HG03060 (cell line): Measurements from ENCODE around the gene PPM1N.
A peak's percentile ranks its signal among the peaks of the same experiment; 100 is the strongest.

Experiments
- ATAC-seq: cut with Tn5 transposase; IDR thresholded peaks from one replicate; pipeline ENCODE4 v1.9.1; 2021; ENCODE audit warnings: low read depth, moderate number of reproducible peaks; ENCODE audit not compliant: unreplicated experiment

Gene PPM1N

GRCh38 chr19:45469945-45470761, 28.1 kb upstream of the PPM1N start:
- no peak for ATAC-seq

GRCh38 chr19:45470762-45471081, 27.5 kb upstream of the PPM1N start:
- no peak for ATAC-seq

GRCh38 chr19:45471111-45471930, 26.9 kb upstream of the PPM1N start:
- ATAC-seq: no peak

GRCh38 chr19:45471931-45472562, 26.2 kb upstream of the PPM1N start:
- ATAC-seq: no peak

- ATAC-seq: no peak
Measured at GRCh38 chr19:45472563-45473366, 25.5 kb upstream of the PPM1N start.

- no peak for ATAC-seq
Measured at GRCh38 chr19:45473367-45473681, 24.9 kb upstream of the PPM1N start.

GRCh38 chr19:45473682-45474605, 24.3 kb upstream of the PPM1N start:
- no peak for ATAC-seq

GRCh38 chr19:45474606-45475521, 23.4 kb upstream of the PPM1N start:
- ATAC-seq: no peak

- no peak for ATAC-seq
Measured at GRCh38 chr19:45475537-45476291, 22.5 kb upstream of the PPM1N start.

- ATAC-seq: no peak
Measured at GRCh38 chr19:45476304-45476703, 21.9 kb upstream of the PPM1N start.

- no peak for ATAC-seq
Measured at GRCh38 chr19:45477186-45477585, 21.1 kb upstream of the PPM1N start.

GRCh38 chr19:45477713-45478453, 20.4 kb upstream of the PPM1N start:
- no peak for ATAC-seq

- peak; percentile 46 for ATAC-seq
Measured at GRCh38 chr19:45478454-45479238, 19.6 kb upstream of the PPM1N start.

- no peak for ATAC-seq
Measured at GRCh38 chr19:45483033-45483432, 15.2 kb upstream of the PPM1N start.

GRCh38 chr19:45484273-45484945, 13.8 kb upstream of the PPM1N start:
- ATAC-seq: no peak
